Femur (tissue), 1 donor: Measurements from ENCODE around the gene ETNK2.

Experiments
- DNase-seq: peaks from one replicate; pipeline ENCODE4 v3.0.0-alpha.2; 2017

Gene ETNK2

GRCh38 chr1:204146965-204147364, 4.9 kb downstream of the ETNK2 start:
- DNase-seq: no peak

GRCh38 chr1:204146309-204146708, 5.5 kb downstream of the ETNK2 start:
- DNase-seq: no peak

DNA sequence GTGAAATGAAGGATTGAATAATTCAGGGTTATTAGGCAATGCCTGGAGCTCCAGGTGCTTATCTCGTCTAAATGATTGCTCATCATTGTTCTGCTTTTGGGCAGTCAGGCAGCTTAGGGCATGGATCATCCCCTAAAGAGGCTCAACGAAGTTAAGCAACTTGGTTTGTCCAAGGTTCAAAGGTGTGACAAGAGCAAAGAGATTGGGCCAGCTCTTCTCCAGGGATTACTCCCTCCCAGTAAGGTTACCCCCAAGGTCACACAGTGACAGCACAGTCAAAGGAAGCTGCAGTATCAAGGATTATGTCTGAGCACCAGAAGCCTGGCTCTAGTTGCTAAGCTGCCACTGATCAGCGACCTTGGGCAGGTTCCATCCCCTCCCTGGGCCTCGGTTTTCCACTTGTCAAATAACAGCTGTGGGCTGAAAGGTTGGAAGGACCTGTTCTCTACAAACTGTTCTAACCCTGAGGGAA, 6.8 kb downstream of the ETNK2 start:
- no peak for DNase-seq

GRCh38 chr1:204143276-204144041, 8.4 kb downstream of the ETNK2 start:
- no peak for DNase-seq

DNA sequence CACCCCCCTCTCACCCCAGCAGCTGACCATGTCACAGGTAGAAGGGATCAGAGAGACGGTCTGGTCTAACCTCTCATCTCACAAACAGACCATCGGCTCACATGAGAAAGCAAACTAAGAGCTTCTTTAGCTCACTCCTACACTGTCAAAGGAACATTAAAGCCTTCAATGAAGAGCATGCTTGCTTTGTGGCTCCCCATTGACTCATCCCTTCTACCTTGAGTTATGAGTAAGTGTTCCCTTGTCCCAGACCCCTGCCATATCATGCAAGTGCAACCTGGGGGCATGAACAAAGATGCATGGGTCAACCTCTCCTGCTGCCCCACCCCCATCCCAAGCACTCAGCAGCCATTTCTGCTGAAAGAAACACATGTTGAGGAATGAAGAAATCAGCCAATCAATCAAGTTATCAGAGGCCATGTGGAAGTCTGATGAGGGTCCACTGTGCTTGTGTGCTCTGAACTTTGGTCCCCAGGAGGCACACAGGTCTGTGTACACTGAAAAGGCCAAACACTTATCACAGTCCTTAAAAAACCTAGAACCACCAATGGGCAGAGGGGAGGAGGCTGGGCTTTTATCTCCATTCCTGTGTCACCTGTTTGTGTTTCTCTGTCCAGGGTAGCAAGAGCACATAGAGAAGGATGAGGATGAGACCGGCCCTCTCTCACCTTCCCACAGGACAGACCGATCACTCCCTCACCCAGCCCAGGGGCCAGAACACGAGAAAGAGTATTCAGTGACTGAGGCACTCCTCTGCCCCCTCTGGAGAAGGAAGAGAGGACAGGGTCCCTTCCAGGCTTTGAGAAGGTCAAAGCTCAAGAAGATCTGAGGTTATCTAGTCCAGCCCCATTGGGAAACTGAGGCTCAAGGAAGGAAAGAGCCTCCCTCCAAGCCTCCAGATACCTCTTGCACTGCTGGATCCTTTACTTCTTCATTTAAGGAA, 9.5 kb downstream of the ETNK2 start:
- DNase-seq: no peak

DNA sequence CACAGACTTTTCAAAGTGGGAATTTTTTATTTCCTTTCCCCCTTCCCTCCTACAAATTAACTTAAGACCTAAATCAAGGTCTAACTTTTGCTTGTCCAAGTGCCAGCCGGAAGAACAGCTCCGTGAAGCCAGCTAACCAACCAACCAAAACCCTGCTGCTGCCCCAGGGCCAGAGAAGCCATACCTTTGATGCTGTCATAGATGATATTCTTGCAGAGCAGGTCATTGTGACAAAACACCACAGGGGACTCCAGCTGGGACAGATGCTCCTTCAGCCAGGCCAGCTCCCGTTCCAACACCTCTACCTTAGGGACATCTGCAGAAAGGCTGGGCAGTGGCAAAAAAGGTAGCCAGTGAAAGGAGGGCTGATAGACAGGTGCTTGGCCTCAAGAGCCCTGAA, 10.7 kb downstream of the ETNK2 start:
- DNase-seq: no peak

DNA sequence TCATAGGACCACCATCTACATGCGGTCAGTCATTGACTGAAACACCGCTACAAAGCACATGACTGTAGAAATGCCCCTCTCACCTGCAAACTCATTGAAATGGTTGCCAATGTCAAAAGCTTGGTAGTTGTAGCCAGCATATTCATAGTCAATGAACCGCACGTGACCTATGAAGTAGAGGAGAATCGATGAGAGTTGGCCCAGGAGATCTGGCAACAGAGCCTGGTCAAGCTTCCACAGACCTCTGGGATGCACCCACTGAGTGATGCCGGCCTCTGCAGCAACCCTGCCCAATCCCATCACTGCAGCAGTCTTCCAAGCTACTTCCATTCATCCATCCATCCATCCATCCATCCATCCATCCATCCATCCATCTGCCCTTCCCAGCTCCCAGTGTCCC, 11.9 kb downstream of the ETNK2 start:
- no peak for DNase-seq

- DNase-seq: no peak
Measured at GRCh38 chr1:204139088-204139487, 12.8 kb downstream of the ETNK2 start.

DNA sequence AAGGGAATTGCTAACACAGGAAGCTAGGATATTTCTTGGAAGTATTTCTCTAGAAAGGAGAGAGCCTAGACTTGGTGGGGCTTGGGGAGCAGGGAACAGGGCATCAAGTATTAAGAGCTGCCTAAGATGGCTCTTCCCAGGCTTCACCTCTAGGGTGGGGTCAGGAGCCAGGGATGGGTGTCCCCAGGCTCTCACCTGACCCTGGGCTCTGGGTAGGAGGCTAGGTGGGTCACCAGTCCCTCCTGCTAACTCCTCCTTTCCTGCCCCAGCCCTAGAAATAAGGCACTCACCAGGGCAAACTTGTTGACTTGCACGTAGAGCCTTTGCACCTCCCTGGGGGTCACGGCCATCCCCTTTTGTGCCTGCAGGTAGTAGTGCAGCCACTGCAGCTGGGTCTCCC, 15.0 kb downstream of the ETNK2 start:
- no peak for DNase-seq

DNA sequence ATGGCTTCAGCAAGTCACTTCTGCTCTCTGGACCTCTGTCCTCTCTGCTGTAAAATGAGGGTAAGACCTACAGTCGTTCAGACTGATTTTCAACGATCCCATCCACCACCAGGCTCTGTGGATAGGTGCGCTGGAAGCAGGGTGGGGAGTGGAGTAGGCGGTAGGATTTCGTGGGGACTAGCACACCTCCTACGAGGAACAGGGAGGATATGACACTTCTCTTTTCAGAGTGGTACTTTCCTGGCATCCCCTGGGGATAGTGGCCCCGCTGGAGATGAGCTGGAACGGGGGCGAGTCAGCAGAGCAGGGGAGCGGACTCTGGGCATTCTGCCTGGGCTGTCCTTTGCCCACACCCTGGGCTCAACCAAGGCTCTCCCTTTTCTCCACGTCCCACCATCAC, 17.7 kb downstream of the ETNK2 start:
- DNase-seq: no peak

GRCh38 chr1:204132718-204133117, 19.1 kb downstream of the ETNK2 start:
- no peak for DNase-seq

- no peak for DNase-seq
Measured at GRCh38 chr1:204131978-204132377, 19.9 kb downstream of the ETNK2 start.

GRCh38 chr1:204130981-204131892, 20.6 kb downstream of the ETNK2 start:
- no peak for DNase-seq

- DNase-seq: peak; percentile 37
Measured at GRCh38 chr1:204130178-204130577, 21.7 kb downstream of the ETNK2 start.

- peak; percentile 83 for DNase-seq
Measured at GRCh38 chr1:204128964-204129896, 22.6 kb downstream of the ETNK2 start.

DNA sequence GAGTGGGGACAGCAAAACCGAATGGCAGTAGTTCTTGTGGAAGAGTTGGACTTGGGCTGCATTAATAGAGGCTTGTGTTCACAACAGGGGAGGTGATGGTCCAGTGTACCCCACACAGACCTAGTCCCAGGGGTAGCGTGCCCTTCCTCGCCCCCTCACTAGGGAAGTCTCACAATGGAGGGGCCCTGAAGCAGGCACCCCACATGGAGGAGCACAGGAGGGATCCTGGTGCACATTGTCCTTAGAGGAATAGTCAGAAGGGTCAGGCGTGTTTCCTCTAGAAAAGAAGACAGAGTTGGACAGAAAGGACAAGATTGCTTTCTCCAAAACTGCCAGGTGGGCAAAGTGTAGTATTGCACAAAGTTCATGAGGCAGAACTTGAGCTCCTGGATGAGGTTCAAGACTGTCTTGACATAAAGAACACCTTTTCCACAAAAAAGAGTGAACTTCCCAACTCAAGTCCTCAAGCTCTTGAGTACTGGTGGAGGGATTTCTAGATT, 23.3 kb downstream of the ETNK2 start:
- no peak for DNase-seq

- DNase-seq: peak; percentile 51
Measured at GRCh38 chr1:204127597-204128242, 24.1 kb downstream of the ETNK2 start.

GRCh38 chr1:204126956-204127355, 24.9 kb downstream of the ETNK2 start:
- DNase-seq: no peak

DNA sequence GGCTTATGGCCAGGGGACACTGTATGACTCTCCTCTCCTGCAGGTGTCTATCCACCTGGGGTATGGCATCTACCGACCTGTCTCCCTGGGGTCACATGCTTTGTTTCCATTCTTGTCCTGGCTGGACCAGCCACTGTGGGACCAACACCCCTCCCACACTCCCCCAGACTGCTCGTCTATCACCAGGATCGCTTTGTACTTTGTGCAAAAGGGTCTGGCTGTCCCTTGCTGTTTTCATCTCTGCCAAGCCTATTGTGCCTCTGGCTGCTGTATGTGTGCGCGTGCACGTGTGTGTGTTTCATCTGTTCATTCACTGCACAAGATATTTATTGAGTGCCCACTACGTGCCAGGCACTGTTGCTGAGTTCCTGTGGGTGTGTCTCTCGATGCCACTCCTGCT, 25.5 kb downstream of the ETNK2 start:
- DNase-seq: no peak

- no peak for DNase-seq
Measured at GRCh38 chr1:204125759-204126351, 26.0 kb downstream of the ETNK2 start.
